ENCODE measurements around the gene GREB1. TPM values are rescaled to one million over a fixed set of nuclear protein-coding genes. Genes with fewer than 3 reads are reported as not detected.

The GREB1 gene
- total RNA-seq, 1 donor from 2014 or later: 6.8 TPM

DNA sequence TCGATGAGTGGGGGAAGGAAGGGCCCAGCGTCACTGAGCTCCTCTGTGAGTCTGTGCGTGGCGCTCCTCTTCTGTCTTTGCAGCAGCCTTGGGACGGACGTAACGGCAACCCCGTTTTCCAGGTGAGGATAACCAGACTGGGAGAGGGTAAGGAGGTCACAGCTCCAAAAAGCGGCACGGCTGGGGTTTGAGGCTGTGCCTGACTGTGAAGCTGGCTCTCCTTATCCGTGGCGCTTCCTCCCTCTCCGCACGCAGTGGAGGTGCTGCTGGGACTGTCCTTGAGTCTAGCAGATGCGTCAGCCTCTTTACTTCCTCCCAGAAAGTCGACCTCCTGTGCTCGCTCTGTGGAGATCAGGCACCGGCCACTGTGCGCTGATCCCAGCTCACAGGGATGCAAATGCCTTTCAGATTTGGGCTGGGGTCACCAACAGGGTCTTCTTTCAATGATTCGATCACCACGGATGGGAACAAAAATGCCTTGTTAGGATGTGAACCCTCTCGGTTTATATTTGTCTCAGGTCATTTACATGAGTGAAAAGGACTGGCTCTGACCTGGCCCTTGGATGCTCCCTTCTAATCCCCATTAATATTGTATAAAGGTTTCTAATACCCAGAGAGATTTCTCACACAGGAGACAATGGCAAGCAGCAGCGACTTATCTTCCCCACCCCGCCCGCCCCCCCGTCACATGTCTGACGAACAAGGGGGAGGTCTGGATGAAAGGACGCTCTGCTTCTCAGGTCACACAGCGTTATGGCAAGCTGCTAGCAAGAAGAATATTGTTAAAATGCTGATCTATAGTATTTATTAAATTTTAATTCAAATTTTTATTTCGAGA is 37.8 kb upstream of the GREB1 start:
- Histone ChIP-seq H3K27me3 (ENCODE audit: control insufficient read depth in 3 of 3, insufficient read depth in 3 of 3, low read length in 3 of 3) (no peaks in the 10 kb centered on the region), H3K9me3 (ENCODE audit: control insufficient read depth in 3 of 3, low read length in 3 of 3) (no peaks in the 10 kb centered on the region), H3K27ac (ENCODE audit: low read depth, low read length) (no peak overlapping the region), H3K9ac (ENCODE audit: low read depth in 1 of 3, low read length in 3 of 3) (no peak overlapping the region), H3K4me1 (ENCODE audit: control insufficient read depth in 3 of 3, insufficient read depth in 3 of 3, low read length in 3 of 3) (peaks cover 5 to 19% (median 9%) of the 10 kb centered on the region in 3 donors), H3K4me3 (ENCODE audit: low read length in 3 of 3) (no peak overlapping the region), H3K36me3 (ENCODE audit: control insufficient read depth in 3 of 3, insufficient read depth in 3 of 3, low read length in 3 of 3) (no peaks in the 10 kb centered on the region)

- Histone ChIP-seq H3K4me3 (ENCODE audit: low read length in 3 of 3) (peak overlapping the region in 1 of 3 donors; percentile 54), H3K9ac (ENCODE audit: low read depth in 1 of 3, low read length in 3 of 3) (peak overlapping the region; percentile 32 to 79 (median 66)), H3K36me3 (ENCODE audit: control insufficient read depth in 3 of 3, insufficient read depth in 3 of 3, low read length in 3 of 3) (no peaks in the 10 kb centered on the region), H3K9me3 (ENCODE audit: control insufficient read depth in 3 of 3, low read length in 3 of 3) (peaks cover 0 to 2% (median 0%) of the 10 kb centered on the region in 3 donors), H3K4me1 (ENCODE audit: control insufficient read depth in 3 of 3, insufficient read depth in 3 of 3, low read length in 3 of 3) (peaks cover 5 to 11% (median 9%) of the 10 kb centered on the region in 3 donors), H3K27me3 (ENCODE audit: control insufficient read depth in 3 of 3, insufficient read depth in 3 of 3, low read length in 3 of 3) (no peaks in the 10 kb centered on the region), H3K27ac (ENCODE audit: low read depth, low read length) (peak overlapping the region; percentile 41)
These were observed 35.3 kb upstream of the GREB1 start for GRCh38 chr2:11498543-11499034.

DNA sequence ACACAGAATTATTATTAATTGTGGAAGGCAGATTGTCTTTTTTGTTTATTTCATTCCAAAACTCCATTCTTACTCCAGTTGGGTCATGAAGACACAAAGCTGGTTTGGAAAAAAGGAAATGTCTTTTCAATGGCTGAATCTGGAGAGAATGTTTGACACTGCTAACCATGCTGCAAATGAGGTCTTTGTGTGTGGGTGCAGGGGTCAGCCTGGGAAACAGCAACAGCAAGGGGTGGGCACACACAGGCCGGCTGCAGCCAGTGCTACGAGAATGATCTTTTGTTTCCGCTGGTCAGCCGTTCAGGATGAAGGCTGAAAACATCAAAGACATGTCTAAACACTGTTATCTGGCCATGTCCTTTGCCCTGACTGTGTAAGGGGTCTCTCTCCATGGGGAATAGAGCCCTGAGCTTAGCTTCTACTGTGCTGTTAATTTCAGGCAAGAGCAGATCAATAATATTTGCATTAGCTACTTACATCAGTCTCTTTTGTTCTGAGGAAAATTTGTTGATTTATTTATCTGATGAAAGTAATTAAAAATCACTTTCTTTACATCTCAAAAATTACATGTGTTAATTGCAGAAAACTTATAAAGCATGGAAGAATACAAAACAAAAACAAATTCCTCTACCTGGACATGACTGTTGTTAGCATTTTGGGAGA is 34.6 kb upstream of the GREB1 start:
- peak overlapping the region in 1 of 3 donors; percentile 79 for H3K9ac ChIP-seq (ENCODE audit: low read depth in 1 of 3, low read length in 3 of 3)
- H3K4me3 ChIP-seq (ENCODE audit: low read length in 3 of 3): peak overlapping the region in 1 of 3 donors; percentile 54
- H3K27ac ChIP-seq (ENCODE audit: low read depth, low read length): peak overlapping the region; percentile 41
- H3K27me3 ChIP-seq (ENCODE audit: control insufficient read depth in 3 of 3, insufficient read depth in 3 of 3, low read length in 3 of 3): no peaks in the 10 kb centered on the region
- peaks cover 0 to 2% (median 0%) of the 10 kb centered on the region in 3 donors for H3K9me3 ChIP-seq (ENCODE audit: control insufficient read depth in 3 of 3, low read length in 3 of 3)
- peaks cover 5 to 11% (median 9%) of the 10 kb centered on the region in 3 donors for H3K4me1 ChIP-seq (ENCODE audit: control insufficient read depth in 3 of 3, insufficient read depth in 3 of 3, low read length in 3 of 3)
- H3K36me3 ChIP-seq (ENCODE audit: control insufficient read depth in 3 of 3, insufficient read depth in 3 of 3, low read length in 3 of 3): no peaks in the 10 kb centered on the region

- Histone ChIP-seq H3K9ac (ENCODE audit: low read depth in 1 of 3, low read length in 3 of 3) (no peak overlapping the region), H3K27ac (ENCODE audit: low read depth, low read length) (no peak overlapping the region), H3K4me3 (ENCODE audit: low read length in 3 of 3) (no peak overlapping the region), H3K4me1 (ENCODE audit: control insufficient read depth in 3 of 3, insufficient read depth in 3 of 3, low read length in 3 of 3) (peaks cover 5 to 11% (median 9%) of the 10 kb centered on the region in 3 donors), H3K27me3 (ENCODE audit: control insufficient read depth in 3 of 3, insufficient read depth in 3 of 3, low read length in 3 of 3) (no peaks in the 10 kb centered on the region), H3K36me3 (ENCODE audit: control insufficient read depth in 3 of 3, insufficient read depth in 3 of 3, low read length in 3 of 3) (no peaks in the 10 kb centered on the region), H3K9me3 (ENCODE audit: control insufficient read depth in 3 of 3, low read length in 3 of 3) (peaks cover 0 to 2% (median 0%) of the 10 kb centered on the region in 3 donors)
These were observed 33.0 kb upstream of the GREB1 start for GRCh38 chr2:11500702-11501303.

DNA sequence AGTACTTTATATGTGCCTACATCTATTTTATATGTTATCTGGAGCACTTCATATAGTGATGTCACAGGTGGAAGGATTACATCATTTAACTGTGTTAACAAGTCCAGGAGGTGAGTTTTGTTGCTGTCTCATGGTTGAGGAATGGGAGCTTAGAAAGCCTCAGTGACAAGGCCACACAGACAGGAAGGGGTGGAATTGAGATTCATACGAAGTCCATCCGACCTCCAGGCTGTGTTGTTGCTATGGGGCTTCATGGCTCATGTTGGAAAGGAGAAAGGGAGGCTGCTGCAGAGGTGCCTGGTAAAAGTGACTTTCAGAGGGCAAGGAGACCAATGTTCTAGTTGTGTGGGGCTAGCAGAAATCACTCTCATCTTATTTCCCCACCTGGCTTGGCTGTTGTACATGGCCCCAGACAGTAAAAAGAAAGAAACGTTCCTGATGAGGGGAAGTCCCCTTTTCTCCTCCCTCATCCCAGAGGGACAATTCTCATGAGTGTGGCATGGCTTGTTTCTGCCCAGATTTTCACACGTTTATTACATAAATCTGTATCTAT is 31.0 kb upstream of the GREB1 start:
- H3K27me3 ChIP-seq (ENCODE audit: control insufficient read depth in 3 of 3, insufficient read depth in 3 of 3, low read length in 3 of 3): no peaks in the 10 kb centered on the region

DNA sequence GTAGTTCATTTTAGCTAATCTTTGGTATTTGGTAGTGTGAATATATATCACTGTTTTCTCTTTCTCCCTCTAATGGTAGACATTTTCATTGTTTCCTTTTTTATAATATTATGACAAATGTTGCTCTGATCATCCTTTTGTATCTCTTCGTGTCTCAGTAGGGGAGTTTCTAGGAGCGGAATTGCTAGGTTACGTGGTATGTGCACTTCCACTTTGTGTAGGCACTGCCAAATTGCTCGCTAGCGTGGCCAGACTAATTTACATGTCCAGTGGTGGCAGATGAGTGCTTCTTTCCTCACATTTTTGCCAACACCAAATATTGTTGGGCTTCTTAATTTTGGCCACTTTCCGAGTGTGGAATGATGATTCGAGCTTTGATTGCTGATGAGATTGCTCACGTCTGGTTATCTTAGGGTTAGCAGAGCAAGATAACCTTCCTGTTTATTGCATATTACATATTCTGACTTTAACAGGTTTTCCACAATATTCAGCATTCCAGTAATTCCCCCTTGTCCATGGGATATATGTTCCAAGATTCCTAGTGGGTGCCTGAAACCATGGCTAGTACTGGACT is 30.4 kb upstream of the GREB1 start:
- Histone ChIP-seq H3K27me3 (ENCODE audit: control insufficient read depth in 3 of 3, insufficient read depth in 3 of 3, low read length in 3 of 3) (no peaks in the 10 kb centered on the region), H3K9ac (ENCODE audit: low read depth in 1 of 3, low read length in 3 of 3) (no peak overlapping the region), H3K36me3 (ENCODE audit: control insufficient read depth in 3 of 3, insufficient read depth in 3 of 3, low read length in 3 of 3) (no peaks in the 10 kb centered on the region), H3K4me1 (ENCODE audit: control insufficient read depth in 3 of 3, insufficient read depth in 3 of 3, low read length in 3 of 3) (peaks cover 5 to 22% (median 16%) of the 10 kb centered on the region in 3 donors), H3K27ac (ENCODE audit: low read depth, low read length) (no peak overlapping the region), H3K9me3 (ENCODE audit: control insufficient read depth in 3 of 3, low read length in 3 of 3) (peaks cover 0 to 2% (median 0%) of the 10 kb centered on the region in 3 donors), H3K4me3 (ENCODE audit: low read length in 3 of 3) (no peak overlapping the region)

More for the DNA sequence above, 31.0 kb upstream of the GREB1 start:
- Histone ChIP-seq H3K4me3 (ENCODE audit: low read length in 3 of 3) (no peak overlapping the region), H3K9ac (ENCODE audit: low read depth in 1 of 3, low read length in 3 of 3) (no peak overlapping the region), H3K4me1 (ENCODE audit: control insufficient read depth in 3 of 3, insufficient read depth in 3 of 3, low read length in 3 of 3) (peaks cover 5 to 22% (median 16%) of the 10 kb centered on the region in 3 donors), H3K9me3 (ENCODE audit: control insufficient read depth in 3 of 3, low read length in 3 of 3) (peaks cover 0 to 2% (median 0%) of the 10 kb centered on the region in 3 donors), H3K27ac (ENCODE audit: low read depth, low read length) (no peak overlapping the region), H3K36me3 (ENCODE audit: control insufficient read depth in 3 of 3, insufficient read depth in 3 of 3, low read length in 3 of 3) (no peaks in the 10 kb centered on the region)

DNA sequence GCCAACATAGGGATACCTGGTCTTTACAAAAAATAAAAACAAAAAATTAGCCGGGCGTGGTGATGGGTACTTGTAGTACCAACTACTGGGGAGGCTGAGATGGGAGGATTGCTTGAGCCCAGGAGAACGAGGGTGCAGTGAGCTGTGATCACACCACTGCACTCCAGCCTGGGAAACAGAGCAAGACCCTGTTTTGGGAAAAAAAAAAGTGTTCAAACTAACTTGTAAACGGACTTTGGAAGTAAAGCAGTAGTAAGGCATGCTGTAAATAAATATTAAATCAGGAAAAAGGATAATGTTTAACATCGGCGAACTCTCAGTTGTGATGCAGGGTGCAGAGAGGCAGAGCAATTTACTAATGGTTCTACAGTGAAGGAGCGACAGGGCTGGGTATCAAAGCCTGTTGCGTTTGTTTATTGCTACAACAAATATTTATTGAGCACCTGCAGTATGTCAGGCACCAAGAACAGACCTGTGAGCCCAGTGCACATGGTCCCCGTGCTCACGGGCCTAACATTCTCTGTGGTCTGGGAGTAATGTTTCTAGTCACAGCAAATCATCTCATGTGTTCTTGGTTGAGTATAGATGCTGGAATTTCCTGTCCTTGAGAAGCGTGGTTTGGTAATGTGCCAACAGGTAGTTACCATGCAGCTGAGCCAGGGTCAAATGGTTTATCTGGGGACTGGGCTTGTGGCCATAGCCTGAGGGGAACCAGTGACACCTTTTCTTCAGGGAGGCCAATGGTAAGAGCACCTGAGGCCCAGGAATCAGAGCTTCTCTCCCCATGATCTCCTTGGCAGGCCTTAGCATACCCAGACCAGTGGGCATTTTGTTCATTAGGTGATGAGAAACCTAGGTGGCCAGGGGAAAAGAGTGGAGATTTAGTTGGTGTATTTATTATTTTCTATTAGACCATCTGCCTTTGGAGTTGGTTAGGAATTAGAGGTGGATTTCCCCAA is 27.9 kb upstream of the GREB1 start:
- Histone ChIP-seq H3K36me3 (ENCODE audit: control insufficient read depth in 3 of 3, insufficient read depth in 3 of 3, low read length in 3 of 3) (no peaks in the 10 kb centered on the region), H3K27me3 (ENCODE audit: control insufficient read depth in 3 of 3, insufficient read depth in 3 of 3, low read length in 3 of 3) (no peaks in the 10 kb centered on the region), H3K9ac (ENCODE audit: low read depth in 1 of 3, low read length in 3 of 3) (no peak overlapping the region), H3K4me1 (ENCODE audit: control insufficient read depth in 3 of 3, insufficient read depth in 3 of 3, low read length in 3 of 3) (peaks cover 0 to 13% (median 5%) of the 10 kb centered on the region in 3 donors), H3K4me3 (ENCODE audit: low read length in 3 of 3) (no peak overlapping the region), H3K9me3 (ENCODE audit: control insufficient read depth in 3 of 3, low read length in 3 of 3) (peaks cover 0 to 2% (median 0%) of the 10 kb centered on the region in 3 donors), H3K27ac (ENCODE audit: low read depth, low read length) (no peak overlapping the region)

GRCh38 chr2:11506611-11506969 is 27.3 kb upstream of the GREB1 start:
- Histone ChIP-seq H3K9me3 (ENCODE audit: control insufficient read depth in 3 of 3, low read length in 3 of 3) (peaks cover 0 to 2% (median 0%) of the 10 kb centered on the region in 3 donors), H3K27me3 (ENCODE audit: control insufficient read depth in 3 of 3, insufficient read depth in 3 of 3, low read length in 3 of 3) (no peaks in the 10 kb centered on the region), H3K36me3 (ENCODE audit: control insufficient read depth in 3 of 3, insufficient read depth in 3 of 3, low read length in 3 of 3) (no peaks in the 10 kb centered on the region), H3K27ac (ENCODE audit: low read depth, low read length) (no peak overlapping the region), H3K4me3 (ENCODE audit: low read length in 3 of 3) (peak overlapping the region in 1 of 3 donors; percentile 13), H3K4me1 (ENCODE audit: control insufficient read depth in 3 of 3, insufficient read depth in 3 of 3, low read length in 3 of 3) (peaks cover 0 to 13% (median 5%) of the 10 kb centered on the region in 3 donors), H3K9ac (ENCODE audit: low read depth in 1 of 3, low read length in 3 of 3) (no peak overlapping the region)
